HG03196 (cell line): ENCODE measurements around the gene ASL.
"Not testable (repeated sequence)": the region's sequence is repeated elsewhere in the genome, so short reads cannot be mapped to it uniquely, and the experiment has no call there.

Source experiments
- ATAC-seq: cut with Tn5 transposase; IDR thresholded peaks from one replicate; pipeline ENCODE4 v1.9.1; 2021; ENCODE audit not compliant: unreplicated experiment

The ASL gene

GRCh38 chr7:66075590-66076461, at the start of gene ASL:
ASL (plus strand) TSS chr7:66075819; CDS start chr7:66076082, 263 bp downstream.
- ATAC-seq: peak; percentile 99

- ATAC-seq: not testable (repeated sequence)
Observed at GRCh38 chr7:66028342-66028741, 47.3 kb upstream of the ASL start.

DNA sequence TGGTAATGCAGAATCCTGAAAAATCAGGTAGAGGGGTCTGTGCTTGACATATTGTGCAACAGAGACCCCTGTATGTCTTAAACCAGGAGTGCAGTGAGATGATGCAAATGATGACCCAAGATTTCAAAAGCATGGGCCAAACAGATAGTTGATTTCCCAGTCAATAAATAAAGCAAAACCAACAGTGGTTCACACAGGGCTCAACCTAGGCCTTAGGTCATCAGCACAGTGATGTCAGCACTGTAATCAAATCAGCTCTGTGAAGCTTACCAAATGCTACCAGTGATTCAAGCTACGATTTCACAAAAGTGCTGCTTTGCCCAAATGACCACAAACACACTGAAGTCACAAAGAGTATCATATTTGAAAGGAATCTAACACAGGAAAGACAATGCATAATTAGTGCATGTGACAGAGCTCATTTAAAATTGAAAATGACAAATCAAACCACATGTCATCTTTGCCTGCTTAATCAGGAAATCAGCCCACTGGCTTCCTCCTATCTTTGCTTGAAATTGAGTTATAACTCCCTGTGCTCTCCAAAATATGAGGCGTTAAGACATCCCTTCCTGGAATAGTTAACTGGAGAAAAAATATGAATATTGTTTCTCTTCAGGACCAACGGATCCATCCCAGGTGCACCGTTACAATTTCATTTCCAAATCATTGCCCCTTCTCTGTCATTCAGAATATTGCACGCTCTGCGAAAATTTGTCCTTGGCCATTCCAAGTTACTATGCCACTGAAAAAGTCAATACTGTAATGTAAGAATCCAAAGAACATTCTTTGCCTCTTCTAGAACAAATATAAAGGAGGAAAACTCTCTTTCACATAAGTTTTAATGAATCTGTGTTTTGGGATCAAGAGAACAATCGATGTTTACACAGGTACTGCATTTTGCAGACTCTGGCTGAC, 41.9 kb upstream of the ASL start:
- no peak for ATAC-seq

- not testable (repeated sequence) for ATAC-seq
Observed at GRCh38 chr7:66034436-66035010, 41.1 kb upstream of the ASL start.

DNA sequence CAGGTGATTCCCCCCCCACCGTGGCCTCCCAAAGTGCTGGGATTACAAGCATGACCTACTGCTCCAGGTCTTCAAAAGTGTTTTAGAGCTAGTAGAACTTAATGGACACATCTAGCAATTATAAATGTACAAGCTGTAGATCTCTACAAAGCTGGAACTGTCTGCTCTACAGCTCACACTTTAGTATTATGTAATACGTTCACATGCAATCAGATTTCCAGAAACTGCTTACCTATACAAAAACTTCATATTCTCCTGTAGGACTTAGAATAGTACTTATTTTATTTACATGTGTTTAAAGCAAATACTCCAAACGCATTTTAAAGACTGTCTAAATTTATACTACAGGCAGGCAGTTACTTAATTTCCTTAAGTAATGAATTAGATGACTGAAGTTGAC, 39.2 kb upstream of the ASL start:
- no peak for ATAC-seq

GRCh38 chr7:66036788-66037187, 38.8 kb upstream of the ASL start:
- ATAC-seq: no peak

DNA sequence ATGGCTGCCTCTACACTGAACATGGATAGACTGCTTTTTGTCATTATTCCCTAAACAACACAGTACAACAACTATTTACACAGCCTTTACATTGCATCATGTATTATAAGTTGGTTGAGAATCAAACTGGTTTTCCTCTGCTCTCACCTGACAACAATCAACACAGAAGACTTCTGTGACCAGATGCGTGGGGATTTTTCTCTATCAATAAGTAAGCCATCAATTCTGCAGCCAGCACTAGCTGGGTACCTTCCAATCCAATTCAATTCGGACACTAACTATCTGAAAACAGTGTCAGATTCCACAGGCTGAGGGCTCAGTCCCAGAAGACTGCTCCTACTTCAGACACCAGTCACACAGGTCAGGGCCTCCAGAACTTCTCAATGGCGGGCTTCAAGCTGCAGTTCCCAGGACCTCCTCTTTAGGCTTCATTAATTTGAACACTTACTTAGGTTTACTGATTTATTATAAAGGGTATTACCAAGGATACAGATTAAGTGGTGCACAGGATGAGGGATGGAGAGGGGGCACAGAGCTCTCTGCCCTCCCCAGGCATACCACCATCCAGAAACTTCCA, 36.4 kb upstream of the ASL start:
- ATAC-seq: no peak

- no peak for ATAC-seq
Observed at GRCh38 chr7:66043681-66044497, 31.7 kb upstream of the ASL start.

DNA sequence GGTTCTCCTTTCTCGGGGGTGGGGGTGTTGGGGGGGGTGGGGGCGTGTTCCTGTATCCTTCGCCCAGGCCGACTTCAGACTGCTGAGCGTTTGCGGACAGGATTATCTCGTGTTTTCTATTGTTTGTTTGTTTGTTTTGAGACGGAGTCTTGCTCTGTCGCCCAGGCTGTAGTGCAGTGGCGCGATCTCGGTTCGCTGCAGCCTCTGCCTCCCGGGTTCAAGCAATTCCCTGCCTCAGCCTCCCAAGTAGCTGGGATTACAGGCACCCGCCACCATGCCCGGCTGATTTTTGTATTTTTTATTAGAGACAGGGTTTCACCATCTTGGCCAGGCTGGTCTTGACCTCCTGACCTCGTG, 31.1 kb upstream of the ASL start:
- ATAC-seq: not testable (repeated sequence)

DNA sequence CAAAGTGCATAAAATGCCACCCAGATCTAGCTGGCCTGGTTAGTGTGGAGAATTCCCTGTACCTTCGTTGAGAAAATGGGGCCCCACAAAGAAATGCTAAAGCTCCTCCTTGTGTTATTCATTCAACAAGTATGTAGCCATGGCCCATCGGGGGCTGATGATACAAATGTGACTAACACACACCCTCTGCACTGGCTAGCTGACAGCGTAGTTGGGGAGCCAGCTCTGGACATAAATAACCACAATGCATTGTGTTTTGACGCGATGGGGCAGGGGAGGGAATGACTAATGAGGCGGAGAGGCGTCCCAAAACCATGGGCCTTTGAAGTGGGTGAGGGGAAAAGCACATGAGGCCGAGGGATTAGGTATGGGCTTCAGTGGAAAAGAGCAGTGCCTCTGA, 28.2 kb upstream of the ASL start:
- ATAC-seq: no peak

DNA sequence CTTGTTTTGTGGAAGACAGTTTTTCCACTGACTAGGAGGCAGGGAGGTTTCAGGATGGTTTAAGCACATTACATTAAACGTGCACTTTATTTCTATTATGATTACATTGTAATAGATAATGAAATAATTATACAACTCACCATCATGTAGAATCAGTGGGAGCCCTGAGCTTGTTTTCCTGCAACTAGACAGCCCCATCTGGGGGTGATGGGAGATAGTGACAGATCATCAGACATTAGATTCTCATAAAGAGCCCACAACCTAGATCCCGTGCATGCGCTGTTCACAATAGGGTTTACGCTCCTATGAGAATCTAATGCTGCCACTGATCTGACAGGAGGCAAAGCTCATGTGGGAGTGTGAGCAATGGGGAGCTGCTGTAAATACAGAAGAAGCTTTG, 25.7 kb upstream of the ASL start:
- ATAC-seq: not testable (repeated sequence)

DNA sequence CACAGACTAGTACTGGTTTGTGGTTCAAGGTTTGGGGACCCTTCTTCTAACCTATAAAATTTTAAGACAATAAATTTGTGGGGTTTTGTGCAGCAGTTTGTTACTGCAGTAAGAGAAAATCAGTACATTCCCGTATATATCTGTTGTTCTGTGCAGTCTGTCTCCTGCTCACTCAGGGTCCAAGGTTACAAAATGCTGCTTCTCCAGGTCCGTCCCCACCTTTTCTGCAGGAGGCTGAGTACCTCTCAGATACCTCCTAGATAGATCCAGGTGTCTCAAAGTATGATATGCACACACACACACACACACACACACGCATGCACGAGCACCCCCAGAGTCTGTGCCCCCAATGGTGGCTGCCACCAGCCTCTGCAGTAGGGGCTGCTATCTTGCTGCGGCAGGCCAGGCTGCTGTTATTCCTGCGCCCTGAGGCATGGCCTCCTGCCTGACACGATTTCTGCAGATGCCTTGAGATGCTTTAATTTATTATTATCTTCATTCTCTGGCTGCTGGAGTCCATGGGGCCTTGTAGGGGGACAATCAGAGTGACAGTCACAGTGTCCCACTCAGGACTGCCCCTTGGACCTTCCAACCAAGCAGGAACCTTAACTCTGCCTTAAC, 25.2 kb upstream of the ASL start:
- no peak for ATAC-seq

GRCh38 chr7:66050990-66051448, 24.6 kb upstream of the ASL start:
- no peak for ATAC-seq

DNA sequence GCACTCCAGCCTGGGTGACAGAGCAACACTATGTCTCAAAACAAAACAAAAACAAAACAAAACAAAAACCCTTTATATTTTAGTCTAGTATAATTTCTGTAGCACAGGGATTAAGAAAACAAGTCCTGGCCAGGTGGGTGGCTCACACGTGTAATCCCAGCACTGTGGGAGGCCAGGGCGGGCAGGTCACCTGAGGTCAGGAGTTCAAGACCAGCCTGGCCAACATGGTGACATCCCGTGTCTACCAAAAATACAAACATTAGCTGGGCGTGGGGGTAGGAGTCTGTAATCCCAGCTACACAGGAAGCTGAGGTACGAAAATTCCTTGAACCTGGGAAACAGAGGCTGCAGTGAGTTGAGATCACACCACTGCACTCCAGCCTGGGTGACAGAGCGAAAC, 23.2 kb upstream of the ASL start:
- no peak for ATAC-seq

DNA sequence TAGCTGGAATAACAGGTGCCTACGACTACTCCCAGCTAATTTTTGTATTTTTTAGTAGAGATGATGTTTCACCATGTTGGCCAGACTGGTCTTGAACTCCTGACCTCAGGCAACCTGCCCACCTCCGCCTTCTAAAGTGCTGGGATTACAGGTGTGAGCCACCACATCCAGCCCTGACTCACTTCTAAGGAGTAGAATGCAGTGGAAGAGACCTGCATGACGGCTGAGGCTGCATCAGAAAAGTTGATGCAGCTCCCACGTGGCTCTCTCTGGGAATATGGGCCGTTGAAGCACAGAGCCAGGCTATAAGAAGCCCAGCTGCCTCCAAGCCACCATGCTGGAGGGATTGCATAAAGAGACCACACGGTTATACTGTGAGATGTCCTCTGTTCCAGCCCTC, 21.6 kb upstream of the ASL start:
- no peak for ATAC-seq

DNA sequence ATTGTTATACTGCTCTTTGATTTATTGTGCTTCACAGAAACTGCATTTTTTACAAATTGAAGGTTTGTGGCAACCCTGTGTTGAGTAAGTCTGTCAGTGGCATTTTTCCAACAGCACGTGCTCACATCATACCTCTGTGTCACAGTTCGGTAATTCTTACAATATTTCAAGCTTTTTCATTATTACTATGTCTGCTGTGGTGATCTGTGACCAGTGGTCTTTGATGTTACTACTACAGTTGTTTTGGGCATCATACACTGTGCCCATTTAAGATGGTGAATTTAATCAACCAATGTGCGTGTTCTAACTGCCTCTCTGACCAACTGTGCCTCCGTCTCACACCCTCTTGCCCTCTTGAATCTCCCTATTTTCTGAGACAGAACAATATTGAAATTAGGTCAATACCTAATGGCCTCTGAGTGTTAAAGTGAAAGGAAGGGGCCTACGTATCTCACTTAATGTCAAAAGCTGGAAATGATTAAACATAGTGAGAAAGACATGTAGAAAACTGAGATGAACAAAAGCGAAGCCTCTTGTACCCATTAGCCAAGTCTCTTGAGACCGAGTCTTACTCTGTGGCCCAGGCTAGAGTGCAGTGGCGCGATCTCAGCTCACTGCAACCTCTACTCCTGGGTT, 20.2 kb upstream of the ASL start:
- peak; percentile 74 for ATAC-seq

DNA sequence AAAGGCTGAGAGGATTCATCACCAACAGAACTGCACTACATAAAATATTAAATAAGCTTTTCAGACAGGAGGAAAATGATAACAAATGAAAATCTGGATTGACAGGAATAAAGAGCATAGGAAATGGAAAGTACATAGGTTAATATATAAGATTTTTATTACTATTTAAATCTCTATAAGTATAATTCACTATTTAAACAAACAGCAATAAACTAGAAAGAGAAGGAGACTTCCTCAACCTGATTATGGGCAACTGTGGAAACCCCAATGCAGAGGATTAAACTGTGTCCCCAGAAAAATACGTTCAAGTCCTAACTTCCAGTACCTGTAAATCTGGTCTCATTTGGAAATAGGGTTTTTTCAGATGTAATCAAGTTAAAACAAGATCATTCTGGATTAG, 14.8 kb upstream of the ASL start:
- ATAC-seq: no peak

DNA sequence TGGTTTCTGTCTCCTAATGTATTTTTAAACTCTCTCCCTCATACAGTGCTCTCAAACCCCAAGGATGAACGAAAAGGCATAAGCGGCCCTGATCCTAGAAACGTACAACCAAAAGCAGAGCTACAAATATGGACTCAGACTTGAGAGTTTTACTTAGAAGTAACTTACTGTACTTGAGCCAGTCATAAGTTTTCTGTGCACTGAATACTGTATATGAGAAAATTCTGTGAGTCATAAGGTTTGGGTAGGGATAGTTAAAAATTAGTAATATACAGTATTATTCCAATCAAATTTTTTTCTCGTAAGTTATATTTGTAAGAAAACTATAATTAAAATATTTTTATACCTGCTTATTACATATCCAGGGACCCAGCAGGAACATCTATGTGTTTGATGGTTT, 5.9 kb upstream of the ASL start:
- ATAC-seq: no peak

DNA sequence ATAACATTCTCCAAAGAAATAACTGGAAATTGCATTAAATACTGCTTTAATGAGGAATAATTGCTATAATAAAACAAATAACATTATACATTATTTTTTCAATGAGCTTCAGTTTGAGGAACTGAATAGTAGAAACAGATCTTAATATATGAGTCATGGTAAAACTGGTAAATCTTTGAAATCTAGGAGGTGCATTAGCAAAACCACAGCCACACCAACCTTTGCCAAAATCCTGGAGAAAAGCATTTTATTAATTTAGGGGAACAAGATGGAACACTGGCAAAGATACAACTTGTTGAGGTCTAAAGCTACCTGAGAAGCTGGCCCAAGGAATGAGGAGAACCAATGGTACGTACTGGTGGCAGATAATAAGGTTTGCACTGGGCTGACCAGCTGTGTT, 5.4 kb upstream of the ASL start:
- no peak for ATAC-seq
